SU-DHL-6 (cell line): ENCODE data around the gene PEX10.

Experiments used
- EZH2phosphoT487 ChIP-seq: fragments of 200-600 bp; sonication (generic), shearing (Covaris generic); conservative IDR thresholded peaks from 2 replicates; pipeline ENCODE4 v1.6.1; 2018; ENCODE audit warnings: mild to moderate bottlenecking, antibody characterized with exemption, low read length, moderate library complexity, mixed read lengths
- TF ChIP-seq, protein P1 (sequence below): fragments of 200-600 bp; sonication (generic); IDR thresholded peaks from one replicate; pipeline ENCODE4 v1.5.1; 2017; ENCODE audit warnings: antibody characterized with exemption, mild to moderate bottlenecking, low read length, moderate library complexity; ENCODE audit not compliant: insufficient read depth, poor library complexity, severe bottlenecking

GRCh38 chr1:2397007-2397679 is 15.2 kb downstream of the PEX10 start:
- TF ChIP-seq, protein P1, sequence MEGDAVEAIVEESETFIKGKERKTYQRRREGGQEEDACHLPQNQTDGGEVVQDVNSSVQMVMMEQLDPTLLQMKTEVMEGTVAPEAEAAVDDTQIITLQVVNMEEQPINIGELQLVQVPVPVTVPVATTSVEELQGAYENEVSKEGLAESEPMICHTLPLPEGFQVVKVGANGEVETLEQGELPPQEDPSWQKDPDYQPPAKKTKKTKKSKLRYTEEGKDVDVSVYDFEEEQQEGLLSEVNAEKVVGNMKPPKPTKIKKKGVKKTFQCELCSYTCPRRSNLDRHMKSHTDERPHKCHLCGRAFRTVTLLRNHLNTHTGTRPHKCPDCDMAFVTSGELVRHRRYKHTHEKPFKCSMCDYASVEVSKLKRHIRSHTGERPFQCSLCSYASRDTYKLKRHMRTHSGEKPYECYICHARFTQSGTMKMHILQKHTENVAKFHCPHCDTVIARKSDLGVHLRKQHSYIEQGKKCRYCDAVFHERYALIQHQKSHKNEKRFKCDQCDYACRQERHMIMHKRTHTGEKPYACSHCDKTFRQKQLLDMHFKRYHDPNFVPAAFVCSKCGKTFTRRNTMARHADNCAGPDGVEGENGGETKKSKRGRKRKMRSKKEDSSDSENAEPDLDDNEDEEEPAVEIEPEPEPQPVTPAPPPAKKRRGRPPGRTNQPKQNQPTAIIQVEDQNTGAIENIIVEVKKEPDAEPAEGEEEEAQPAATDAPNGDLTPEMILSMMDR = no peak
- TF ChIP-seq EZH2phosphoT487 = no peak
